ENCODE data around the gene HDAC10.

HDAC10 gene

GRCh38 chr22:50201191-50202129 lies 49.6 kb downstream of the HDAC10 start:
- DNase-seq (ENCODE audit: low read depth in 2 of 2): no peak

GRCh38 chr22:50200461-50201190 lies 50.4 kb downstream of the HDAC10 start, which contains the start of gene SELENOO:
Gene SELENOO (plus strand): TSS chr22:50201011. CDS start chr22:50201037, 26 bp downstream.
- peak; percentile 78 to 86 for DNase-seq (ENCODE audit: low read depth in 2 of 2)

GRCh38 chr22:50199829-50200460 lies 51.1 kb downstream of the HDAC10 start:
- no peak for DNase-seq (ENCODE audit: low read depth in 2 of 2)

- DNase-seq (ENCODE audit: low read depth in 2 of 2): no peak
Observed at GRCh38 chr22:50199251-50199721, 51.8 kb downstream of the HDAC10 start.

GRCh38 chr22:50198624-50199017 lies 52.4 kb downstream of the HDAC10 start:
- DNase-seq (ENCODE audit: low read depth in 2 of 2): no peak

GRCh38 chr22:50197856-50198623 lies 53.0 kb downstream of the HDAC10 start:
- no peak for DNase-seq (ENCODE audit: low read depth in 2 of 2)

- no peak for DNase-seq (ENCODE audit: low read depth in 2 of 2)
Observed at GRCh38 chr22:50197000-50197800, 53.9 kb downstream of the HDAC10 start.

GRCh38 chr22:50196256-50196655 lies 54.8 kb downstream of the HDAC10 start:
- no peak for DNase-seq (ENCODE audit: low read depth in 2 of 2)
